Cardiac septum (tissue), 1 donor: ENCODE measurements around the gene TET2. TPM values are rescaled to one million over a fixed set of nuclear protein-coding genes. Genes with fewer than 3 reads are reported as not detected.
"Not testable (repeated sequence)": the region's sequence is repeated elsewhere in the genome, so short reads cannot be mapped to it uniquely, and the experiment has no call there.

Experiments
- DNase-seq: peaks from one replicate; pipeline ENCODE4 v3.0.0-alpha.2; 2020; ENCODE audit warnings: low spot score
- intact Hi-C: fragments of 100-400 bp; cut with DNase I; formaldehyde crosslinking; loops from one replicate; pipeline ENCODE4 v1.14.0; 2022
- total RNA-seq: library from RNA; stranded (reverse); fragmentation: NEBNext Ultra II Directional; extraction: Animal tissue kit (Norgen Biotek cat#: 25700); gene quantifications from one replicate; pipeline ENCODE4 v1.2.1, GENCODE V29; 2021
- donor health status: DM: no; HTN: no; CAD: no.

TET2 gene
- total RNA-seq, 1 donor from 2014 or later, result 19.5 TPM

- intact Hi-C loops, result no loop called here
Observed at GRCh38 chr4:105273230-105273629, 126.6 kb downstream of the TET2 start.

GRCh38 chr4:105274090-105274489, 127.4 kb downstream of the TET2 start:
- DNase-seq, result no peak
- intact Hi-C loops, result no loop called here

More at GRCh38 chr4:105273230-105273629, 126.6 kb downstream of the TET2 start:
- no peak for DNase-seq

GRCh38 chr4:105274504-105274903, 127.8 kb downstream of the TET2 start:
- intact Hi-C loops, result no loop called here
- no peak for DNase-seq

- intact Hi-C loops, result no loop called here
- no peak for DNase-seq
Observed at GRCh38 chr4:105276361-105277104, 129.9 kb downstream of the TET2 start.

- intact Hi-C loops, result no loop called here
Observed at GRCh38 chr4:105277702-105278101, 131.0 kb downstream of the TET2 start.

GRCh38 chr4:105279314-105279713, 132.6 kb downstream of the TET2 start:
- intact Hi-C loops, result no loop called here
- DNase-seq, result no peak

More at GRCh38 chr4:105277702-105278101, 131.0 kb downstream of the TET2 start:
- DNase-seq, result no peak

- intact Hi-C loops, result no loop called here
- DNase-seq, result no peak
Observed at GRCh38 chr4:105280338-105281123, 133.9 kb downstream of the TET2 start.

GRCh38 chr4:105281124-105281415, 134.4 kb downstream of the TET2 start:
- intact Hi-C loops, result no loop called here
- DNase-seq, result no peak

- no peak for DNase-seq
- intact Hi-C loops, result no loop called here
Observed at GRCh38 chr4:105282489-105282888, 135.8 kb downstream of the TET2 start.

- DNase-seq, result no peak
- intact Hi-C loops, result no loop called here
Observed at GRCh38 chr4:105283501-105283900, 136.8 kb downstream of the TET2 start.

GRCh38 chr4:105288121-105288520, 141.4 kb downstream of the TET2 start:
- DNase-seq, result no peak
- intact Hi-C loops, result no loop called here

- no peak for DNase-seq
- intact Hi-C loops, result no loop called here
Observed at GRCh38 chr4:105291925-105292324, 145.2 kb downstream of the TET2 start.

GRCh38 chr4:105293360-105293759, 146.7 kb downstream of the TET2 start:
- intact Hi-C loops, result no loop called here
- no peak for DNase-seq

- intact Hi-C loops, result no loop called here
- DNase-seq, result no peak
Observed at GRCh38 chr4:105296672-105297071, 150.0 kb downstream of the TET2 start.

GRCh38 chr4:105299027-105299426, 152.4 kb downstream of the TET2 start:
- DNase-seq, intact Hi-C loops: not testable (repeated sequence)

GRCh38 chr4:105304085-105304484, 157.4 kb downstream of the TET2 start:
- no peak for DNase-seq
- intact Hi-C loops, result no loop called here

- intact Hi-C loops, result no loop called here
- no peak for DNase-seq
Observed at GRCh38 chr4:105305019-105305836, 158.6 kb downstream of the TET2 start.

GRCh38 chr4:105306158-105306781, 159.6 kb downstream of the TET2 start:
- intact Hi-C loops, result no loop called here

GRCh38 chr4:105306820-105307219, 160.1 kb downstream of the TET2 start:
- intact Hi-C loops, result no loop called here
- DNase-seq, result no peak

More at GRCh38 chr4:105306158-105306781, 159.6 kb downstream of the TET2 start:
- DNase-seq, result no peak

GRCh38 chr4:105318486-105318885, 171.8 kb downstream of the TET2 start:
- intact Hi-C loops, result no loop called here
- no peak for DNase-seq
